ENCODE measurements around the gene THRA.

The THRA gene

GRCh38 chr17:40064971-40065768 lies 2.4 kb downstream of the THRA start:
- no peak for DNase-seq (ENCODE audit: low read depth in 2 of 2)

GRCh38 chr17:40065769-40066510 lies 3.2 kb downstream of the THRA start:
- no peak for DNase-seq (ENCODE audit: low read depth in 2 of 2)

- DNase-seq (ENCODE audit: low read depth in 2 of 2) = no peak
Observed at GRCh38 chr17:40067710-40068109, 4.9 kb downstream of the THRA start.

GRCh38 chr17:40068129-40068581 lies 5.4 kb downstream of the THRA start:
- no peak for DNase-seq (ENCODE audit: low read depth in 2 of 2)

GRCh38 chr17:40068584-40068916 lies 5.8 kb downstream of the THRA start:
- no peak for DNase-seq (ENCODE audit: low read depth in 2 of 2)

- DNase-seq (ENCODE audit: low read depth in 2 of 2) = peak; percentile 69 to 79
Observed at GRCh38 chr17:40068917-40069750, 6.4 kb downstream of the THRA start.

- DNase-seq (ENCODE audit: low read depth in 2 of 2) = no peak
Observed at GRCh38 chr17:40069751-40070708, 7.3 kb downstream of the THRA start.

GRCh38 chr17:40070709-40071312 lies 8.0 kb downstream of the THRA start:
- DNase-seq (ENCODE audit: low read depth in 2 of 2) = no peak

- DNase-seq (ENCODE audit: low read depth in 2 of 2) = no peak
Observed at GRCh38 chr17:40071313-40072039, 8.7 kb downstream of the THRA start.

- DNase-seq (ENCODE audit: low read depth in 2 of 2) = no peak
Observed at GRCh38 chr17:40072040-40072734, 9.4 kb downstream of the THRA start.

GRCh38 chr17:40072735-40073346 lies 10.1 kb downstream of the THRA start:
- no peak for DNase-seq (ENCODE audit: low read depth in 2 of 2)

- no peak for DNase-seq (ENCODE audit: low read depth in 2 of 2)
Observed at GRCh38 chr17:40073454-40074174, 10.8 kb downstream of the THRA start.

- DNase-seq (ENCODE audit: low read depth in 2 of 2) = no peak
Observed at GRCh38 chr17:40074175-40074512, 11.4 kb downstream of the THRA start.

- no peak for DNase-seq (ENCODE audit: low read depth in 2 of 2)
Observed at GRCh38 chr17:40074871-40075200, 12.1 kb downstream of the THRA start.

GRCh38 chr17:40075201-40075941 lies 12.6 kb downstream of the THRA start:
- peak; percentile 50 to 61 for DNase-seq (ENCODE audit: low read depth in 2 of 2)

GRCh38 chr17:40075942-40076498 lies 13.3 kb downstream of the THRA start:
- no peak for DNase-seq (ENCODE audit: low read depth in 2 of 2)

GRCh38 chr17:40076591-40076990 lies 13.8 kb downstream of the THRA start:
- DNase-seq (ENCODE audit: low read depth in 2 of 2) = no peak

- no peak for DNase-seq (ENCODE audit: low read depth in 2 of 2)
Observed at GRCh38 chr17:40079545-40079944, 16.8 kb downstream of the THRA start.

Data from stimulated activated CD4-positive, alpha-beta T cell treated with anti-CD3 and anti-CD28 coated beads, Interleukin-12 subunit alpha, Interleukin-12 subunit beta, amount 100 ng/mL, for 24 hours (primary cell).